ENCODE measurements around the gene TGFBR3. TPM values are rescaled to one million over a fixed set of nuclear protein-coding genes. Genes with fewer than 3 reads are reported as not detected.

TGFBR3 gene
- total and polyA plus RNA-seq, 2 of the 13 experiments (the other 11 are each of a cell fraction or from before 2014, with no cell fraction given): 76.5 to 195 TPM

GRCh38 chr1:91736715-91737615, 149.0 kb downstream of the TGFBR3 start (continued):
- TF ChIP-seq NFAT5 (CRISPR knock-in tag; IDR thresholded peaks at IDR 0.05) (0 out of 2 replicates have a peak, but pooled peaks have one; percentile 32), SNRNP70 (IDR thresholded peaks at IDR 0.05; ENCODE audit: low read depth, low read length) (no peak), EP300 (IDR thresholded peaks at IDR 0.05; ENCODE audit: low read depth in 2 of 2, low read length in 2 of 2) (0 out of 4 replicates have a peak, but pooled peaks of 1 of the 2 experiments have one; percentile 34), EP300 (CRISPR knock-in tag; IDR thresholded peaks at IDR 0.05; ENCODE audit: borderline replicate concordance) (no peak), MAZ (IDR thresholded peaks at IDR 0.05; ENCODE audit: borderline replicate concordance, low read depth, low read length) (0 out of 2 replicates have a peak, but pooled peaks have one; percentile 16), MAZ (CRISPR knock-in tag; IDR thresholded peaks at IDR 0.05; ENCODE audit: low read depth) (no peak), SMAD3 (CRISPR knock-in tag; IDR thresholded peaks at IDR 0.05) (no peak), REPIN1 (CRISPR knock-in tag; IDR thresholded peaks at IDR 0.05; ENCODE audit: borderline replicate concordance, low read depth) (no peak), ZBTB43 (CRISPR knock-in tag; conservative IDR thresholded peaks at IDR 0.05) (no peak), ESRRA (CRISPR knock-in tag; IDR thresholded peaks at IDR 0.05; ENCODE audit: low read depth) (no peak), XRCC5 (optimal IDR thresholded peaks at IDR 0.05; ENCODE audit: low read length) (no peak), KLF12 (CRISPR knock-in tag; IDR thresholded peaks at IDR 0.05; ENCODE audit: borderline replicate concordance) (no peak), ZNF614 (CRISPR knock-in tag; IDR thresholded peaks at IDR 0.05; ENCODE audit: borderline replicate concordance) (no peak), MYNN (CRISPR knock-in tag; IDR thresholded peaks at IDR 0.05; ENCODE audit: low read depth) (no peak), CREM (IDR thresholded peaks at IDR 0.05) (no peak), CREM (CRISPR knock-in tag; IDR thresholded peaks at IDR 0.05) (no peak), ZNF879 (CRISPR knock-in tag; IDR thresholded peaks at IDR 0.05) (no peak)
- TF ChIP-seq, protein P1, sequence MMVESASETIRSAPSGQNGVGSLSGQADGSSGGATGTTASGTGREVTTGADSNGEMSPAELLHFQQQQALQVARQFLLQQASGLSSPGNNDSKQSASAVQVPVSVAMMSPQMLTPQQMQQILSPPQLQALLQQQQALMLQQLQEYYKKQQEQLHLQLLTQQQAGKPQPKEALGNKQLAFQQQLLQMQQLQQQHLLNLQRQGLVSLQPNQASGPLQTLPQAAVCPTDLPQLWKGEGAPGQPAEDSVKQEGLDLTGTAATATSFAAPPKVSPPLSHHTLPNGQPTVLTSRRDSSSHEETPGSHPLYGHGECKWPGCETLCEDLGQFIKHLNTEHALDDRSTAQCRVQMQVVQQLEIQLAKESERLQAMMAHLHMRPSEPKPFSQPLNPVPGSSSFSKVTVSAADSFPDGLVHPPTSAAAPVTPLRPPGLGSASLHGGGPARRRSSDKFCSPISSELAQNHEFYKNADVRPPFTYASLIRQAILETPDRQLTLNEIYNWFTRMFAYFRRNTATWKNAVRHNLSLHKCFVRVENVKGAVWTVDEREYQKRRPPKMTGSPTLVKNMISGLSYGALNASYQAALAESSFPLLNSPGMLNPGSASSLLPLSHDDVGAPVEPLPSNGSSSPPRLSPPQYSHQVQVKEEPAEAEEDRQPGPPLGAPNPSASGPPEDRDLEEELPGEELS (CRISPR knock-in tag; IDR thresholded peaks at IDR 0.05): peak; percentile 33; the same call in 1 of the 2 replicates
- TF ChIP-seq, protein P2, sequence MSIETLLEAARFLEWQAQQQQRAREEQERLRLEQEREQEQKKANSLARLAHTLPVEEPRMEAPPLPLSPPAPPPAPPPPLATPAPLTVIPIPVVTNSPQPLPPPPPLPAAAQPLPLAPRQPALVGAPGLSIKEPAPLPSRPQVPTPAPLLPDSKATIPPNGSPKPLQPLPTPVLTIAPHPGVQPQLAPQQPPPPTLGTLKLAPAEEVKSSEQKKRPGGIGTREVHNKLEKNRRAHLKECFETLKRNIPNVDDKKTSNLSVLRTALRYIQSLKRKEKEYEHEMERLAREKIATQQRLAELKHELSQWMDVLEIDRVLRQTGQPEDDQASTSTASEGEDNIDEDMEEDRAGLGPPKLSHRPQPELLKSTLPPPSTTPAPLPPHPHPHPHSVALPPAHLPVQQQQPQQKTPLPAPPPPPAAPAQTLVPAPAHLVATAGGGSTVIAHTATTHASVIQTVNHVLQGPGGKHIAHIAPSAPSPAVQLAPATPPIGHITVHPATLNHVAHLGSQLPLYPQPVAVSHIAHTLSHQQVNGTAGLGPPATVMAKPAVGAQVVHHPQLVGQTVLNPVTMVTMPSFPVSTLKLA (IDR thresholded peaks at IDR 0.05): no peak
